CD4-positive, alpha-beta memory T cell (primary cell): ENCODE measurements around the gene RARA. TPM values are rescaled to one million over a fixed set of nuclear protein-coding genes. Genes with fewer than 3 reads are reported as not detected.

Experiments
- CTCF ChIA-PET: fragments of 350-600 bp; sonication (Branson Sonifier 250); formaldehyde crosslinking; loops from one replicate; lab custom pipeline; 2021; ENCODE audit warnings: inconsistent platforms; ENCODE audit not compliant: partially characterized antibody; lab: Charles Lee
- POLR2A ChIA-PET: fragments of 350-600 bp; sonication (Branson Sonifier 250); formaldehyde crosslinking; loops from one replicate; lab custom pipeline; 2021; ENCODE audit not compliant: partially characterized antibody; lab: Charles Lee
- DNase-seq, 5 donors: peaks; one replicate each; pipeline versions ENCODE4 v3.0.0 to v3.0.0-alpha.2; 2020 to 2022; ENCODE audit warnings: mixed read lengths in 1 of 5
- H3K27ac ChIP-seq: one replicate; pipeline ENCODE4 v1.7.0; 2013; ENCODE audit warnings: low read depth, low read length
- H3K27me3 ChIP-seq: 2 replicates; pipeline ENCODE4 v1.7.0; 2013; ENCODE audit warnings: mild to moderate bottlenecking, low read length, moderate library complexity; ENCODE audit not compliant: insufficient read depth
- H3K36me3 ChIP-seq: 2 replicates; pipeline ENCODE4 v1.7.0; 2013; ENCODE audit warnings: mild to moderate bottlenecking, low read length, moderate library complexity; ENCODE audit not compliant: insufficient read depth
- H3K4me1 ChIP-seq: 2 replicates; pipeline ENCODE4 v1.7.0; 2013; ENCODE audit warnings: mild to moderate bottlenecking, low read length, moderate library complexity; ENCODE audit not compliant: insufficient read depth
- H3K4me3 ChIP-seq, 2 donors: one replicate each; pipeline ENCODE4 v1.7.0; 2013; ENCODE audit warnings: low read length in 2 of 2, mild to moderate bottlenecking in 1 of 2
- H3K9me3 ChIP-seq, 2 donors: one replicate each; pipeline ENCODE4 v1.7.0; 2013; ENCODE audit warnings: low read length in 2 of 2, control low read depth in 1 of 2; ENCODE audit not compliant: control insufficient read depth in 1 of 2
- H3K27ac Mint-ChIP-seq, 7 donors: one replicate each; pipeline ENCODE4 v1.8.0; 2020 to 2021; ENCODE audit warnings: mixed read lengths in 7 of 7, mild to moderate bottlenecking in 6 of 7, inconsistent platforms in 3 of 7, moderate library complexity in 3 of 7
- H3K27me3 Mint-ChIP-seq, 2 donors: one replicate each; pipeline ENCODE4 v1.8.0; 2020 to 2021; ENCODE audit warnings: mixed read lengths in 2 of 2
- H3K36me3 Mint-ChIP-seq, 2 donors: one replicate each; pipeline ENCODE4 v1.8.0; 2020 to 2021; ENCODE audit warnings: mixed read lengths in 2 of 2, inconsistent platforms in 1 of 2, mild to moderate bottlenecking in 1 of 2
- H3K4me1 Mint-ChIP-seq, 4 donors: one replicate each; pipeline ENCODE4 v1.8.0; 2020 to 2021; ENCODE audit warnings: mixed read lengths in 4 of 4, mild to moderate bottlenecking in 1 of 4
- H3K4me3 Mint-ChIP-seq, 8 donors: one replicate each; pipeline ENCODE4 v1.8.0; 2020 to 2021; ENCODE audit warnings: mixed read lengths in 8 of 8, mild to moderate bottlenecking in 7 of 8, moderate library complexity in 6 of 8, inconsistent platforms in 3 of 8
- H3K9me3 Mint-ChIP-seq, 8 donors: one replicate each; pipeline ENCODE4 v1.8.0; 2020 to 2021; ENCODE audit warnings: mixed read lengths in 8 of 8, mild to moderate bottlenecking in 5 of 8, inconsistent platforms in 3 of 8, moderate library complexity in 1 of 8
- intact Hi-C: fragments of 100-400 bp; cut with micrococcal nuclease; formaldehyde crosslinking; loops from one replicate; pipeline ENCODE4 v1.15.1; 2023
- polyA plus RNA-seq, 2 donors: library from polyadenylated mRNA; unstranded; fragments of 300-500 nt; fragmentation: Illumina TruSeq; gene quantifications; one replicate each; pipeline ENCODE4 v1.2.3, GENCODE V29; 2021
- total RNA-seq, 2 experiments: library from RNA; stranded (reverse); gene quantifications; one replicate each; pipeline ENCODE4 v1.2.3, GENCODE V29; 2021

Gene RARA
- total and polyA plus RNA-seq, 4 experiments from 2014 or later: 5.1 to 54.5 (median 37.4) TPM

DNA sequence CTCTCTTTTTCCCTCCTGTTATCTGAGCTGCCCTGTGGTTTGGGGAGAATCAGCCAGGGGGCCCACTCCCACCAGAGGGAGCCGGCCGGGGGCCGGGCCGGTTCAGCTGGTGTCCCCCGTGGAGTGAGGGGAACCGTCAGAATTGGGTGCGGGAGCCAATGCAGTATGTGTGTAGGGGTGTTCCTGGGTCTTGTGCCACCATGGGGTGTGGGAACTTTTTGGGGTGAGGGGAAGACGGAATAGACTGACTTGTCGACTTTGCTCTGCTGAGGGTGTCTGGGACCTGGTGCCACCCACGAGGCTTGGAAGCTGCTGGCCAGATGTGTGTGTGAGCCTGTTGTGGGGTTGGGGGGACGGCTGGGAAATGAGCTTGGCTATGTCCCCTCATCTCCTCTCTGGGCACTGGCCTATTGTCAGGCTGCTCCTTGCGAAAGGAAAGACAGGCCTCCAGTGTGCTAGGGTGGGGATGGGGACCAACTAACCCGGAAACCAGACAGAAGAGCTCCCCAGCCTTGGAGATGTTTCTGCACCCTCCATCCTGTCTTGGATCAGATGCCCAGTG is 9.9 kb downstream of the RARA start:
- ChIA-PET POLR2A (interaction anchor here (0.9 to 37.1 kb wide), 10 partner anchors 3 to 262 kb away, joined by 3 to 1054 read pairs (median 6); partner anchors contain the start of genes RARA, TOP2A and WIPF2), CTCF (interaction anchor here (0.8 to 18.7 kb wide), 9 partner anchors 9 to 242 kb away, joined by 3 to 252 read pairs (median 7); partner anchors contain the start of gene RARA)
- Histone ChIP-seq H3K4me1 (peaks cover 82% of the 10 kb centered on the region), H3K4me3 (peak overlapping the region; percentile 80 to 91), H3K36me3 (no peaks in the 10 kb centered on the region), H3K9me3 (no peaks in the 10 kb centered on the region), H3K27me3 (no peaks in the 10 kb centered on the region), H3K27ac (peak overlapping the region; percentile 99)
- peaks cover 0 to 40% of the 10 kb centered on the region in 2 donors for H3K36me3 Mint-ChIP-seq
- peaks cover 0 to 3% (median 0%) of the 10 kb centered on the region in 8 donors for H3K9me3 Mint-ChIP-seq
- H3K4me3 Mint-ChIP-seq: peak overlapping the region; percentile 91 to 98 (median 96)
- peaks cover 50 to 95% (median 67%) of the 10 kb centered on the region in 4 donors for H3K4me1 Mint-ChIP-seq
- DNase-seq: peak in 3 of 5 donors; percentile 24 to 53 (median 45)
- intact Hi-C loops: loop anchor here (1.0 to 2.0 kb wide), 4 partner anchors 7 to 32 kb away; partner anchors contain the start of gene CDC6
- H3K27me3 Mint-ChIP-seq: peaks cover 1 to 3% of the 10 kb centered on the region in 2 donors
- peak overlapping the region; percentile 96 to 100 (median 99) for H3K27ac Mint-ChIP-seq

DNA sequence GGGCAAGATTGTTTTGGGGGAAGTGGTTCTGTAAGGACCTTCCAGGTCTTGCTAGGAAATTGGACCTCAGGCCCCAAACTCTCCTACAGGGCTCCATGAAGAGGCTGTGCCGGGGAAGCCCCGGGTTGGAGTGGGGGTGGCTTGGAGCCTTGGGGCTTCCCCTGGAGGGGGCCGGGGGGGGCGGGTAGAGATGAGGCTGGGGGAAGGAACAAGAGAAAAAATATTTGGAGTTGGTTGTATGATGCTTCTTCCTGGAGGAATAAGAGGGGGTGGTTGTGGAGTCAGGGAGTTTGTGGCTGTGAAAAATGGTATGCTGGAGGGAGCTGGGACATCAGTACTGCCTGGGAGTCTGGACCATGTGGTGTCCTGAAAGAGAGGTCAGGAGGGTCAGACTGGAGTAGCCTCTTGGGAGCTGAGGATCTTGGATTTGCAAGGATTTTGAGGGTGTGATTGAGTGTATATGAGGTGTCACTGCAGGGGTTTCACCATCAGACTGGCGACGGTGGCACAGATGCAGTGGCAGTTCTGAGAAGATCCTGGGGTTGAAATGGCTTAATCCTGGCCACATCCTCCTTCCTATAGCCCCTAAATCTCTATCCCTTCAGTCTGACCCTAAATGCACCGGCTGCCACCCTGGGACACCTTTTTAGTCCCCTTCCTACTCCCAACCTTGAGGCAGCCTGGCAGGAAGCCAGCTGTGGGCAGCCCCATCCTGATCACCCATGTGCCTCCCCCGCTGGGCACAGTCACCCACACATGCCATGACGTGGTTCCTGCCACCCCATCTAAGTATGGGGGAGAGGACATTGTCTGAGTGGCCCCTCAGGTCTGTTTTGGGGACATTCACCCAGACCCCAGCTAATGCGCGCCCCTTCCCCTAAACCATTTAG is 10.9 kb downstream of the RARA start:
- Mint-ChIP-seq H3K4me3 (peak overlapping the region; percentile 91 to 98 (median 96)), H3K36me3 (peaks cover 0 to 41% of the 10 kb centered on the region in 2 donors), H3K4me1 (peaks cover 54 to 93% (median 69%) of the 10 kb centered on the region in 4 donors), H3K9me3 (peaks cover 0 to 3% (median 0%) of the 10 kb centered on the region in 8 donors), H3K27ac (peak overlapping the region; percentile 96 to 100 (median 99)), H3K27me3 (peaks cover 1 to 3% of the 10 kb centered on the region in 2 donors)
- DNase-seq: peak; percentile 80 to 94 (median 82)
- peak overlapping the region; percentile 99 for H3K27ac ChIP-seq
- peak overlapping the region; percentile 80 to 91 for H3K4me3 ChIP-seq
- peaks cover 83% of the 10 kb centered on the region for H3K4me1 ChIP-seq
- no peaks in the 10 kb centered on the region for H3K36me3 ChIP-seq
- intact Hi-C loops: loop anchor here (2.0 to 5.0 kb wide), 3 partner anchors 33 to 548 kb away; partner anchors contain the start of gene CDC6
- CTCF ChIA-PET: interaction anchor here (0.8 to 18.7 kb wide), 11 partner anchors 8 to 241 kb away, joined by 3 to 252 read pairs (median 6); partner anchors contain the start of gene RARA
- H3K9me3 ChIP-seq: no peaks in the 10 kb centered on the region
- H3K27me3 ChIP-seq: no peaks in the 10 kb centered on the region
- POLR2A ChIA-PET: interaction anchor here (0.9 to 37.1 kb wide), 11 partner anchors 2 to 288 kb away, joined by 3 to 1054 read pairs (median 4); partner anchors contain the start of genes RARA and WIPF2

DNA sequence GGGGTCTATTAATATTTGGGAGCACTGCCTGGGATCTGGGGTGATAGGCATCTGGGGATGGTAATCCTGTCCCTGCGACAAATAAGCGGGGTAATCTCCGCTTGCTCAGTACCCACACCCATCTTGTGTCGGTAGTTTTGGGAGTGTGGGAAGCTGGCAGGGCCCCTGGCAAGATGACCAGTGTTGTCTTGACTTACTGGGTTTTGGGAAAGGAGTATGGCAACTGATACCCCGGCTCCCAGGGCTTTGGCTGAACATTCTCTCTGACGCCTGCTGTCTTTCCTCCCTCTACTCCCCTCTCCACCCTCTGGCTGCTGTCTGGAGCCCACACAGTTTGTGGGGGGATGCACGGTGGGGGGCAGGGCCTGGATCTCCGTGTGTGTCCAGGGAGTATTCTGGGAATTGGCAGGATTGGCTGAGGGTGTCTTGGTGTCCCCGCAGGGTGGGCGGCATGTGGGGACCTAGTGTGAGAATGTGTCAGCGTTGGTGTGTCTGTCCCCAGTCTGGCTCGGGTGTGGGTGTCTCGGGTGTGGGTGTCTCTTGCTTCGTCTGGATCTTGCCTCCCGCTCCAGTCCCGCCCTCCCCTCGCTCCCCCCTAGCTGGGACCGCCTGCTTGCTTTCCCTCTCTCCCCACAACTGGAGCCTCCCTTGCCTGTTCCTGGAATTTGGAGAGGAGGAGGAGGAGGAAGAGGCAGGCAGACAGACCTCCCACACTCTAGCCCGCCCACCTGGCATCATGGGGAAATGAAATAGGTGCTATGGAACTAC is 12.0 kb downstream of the RARA start:
- Histone ChIP-seq H3K9me3 (no peaks in the 10 kb centered on the region), H3K36me3 (no peaks in the 10 kb centered on the region), H3K27me3 (no peaks in the 10 kb centered on the region), H3K4me3 (peak overlapping the region; percentile 80 to 95), H3K27ac (peak overlapping the region; percentile 99), H3K4me1 (peaks cover 84% of the 10 kb centered on the region)
- Mint-ChIP-seq H3K4me3 (peak overlapping the region; percentile 91 to 98 (median 96)), H3K4me1 (peaks cover 55 to 92% (median 70%) of the 10 kb centered on the region in 4 donors), H3K9me3 (peaks cover 0 to 3% (median 0%) of the 10 kb centered on the region in 8 donors), H3K36me3 (peaks cover 0 to 43% of the 10 kb centered on the region in 2 donors), H3K27me3 (peaks cover 1 to 3% of the 10 kb centered on the region in 2 donors), H3K27ac (peak overlapping the region; percentile 96 to 100 (median 99))
- peak in 4 of 5 donors; percentile 42 to 84 (median 52) for DNase-seq
- intact Hi-C loops: loop anchor here (5.0 kb wide), 2 partner anchors 291 to 549 kb away; no protein-coding TSS in a partner anchor
- POLR2A ChIA-PET: interaction anchor here (0.6 to 37.1 kb wide), 11 partner anchors 1 to 287 kb away, joined by 3 to 1054 read pairs (median 8); partner anchors contain the start of genes NR1D1, RARA and WIPF2
- CTCF ChIA-PET: interaction anchor here (1.0 to 18.7 kb wide), 7 partner anchors 13 to 34 kb away, joined by 3 to 252 read pairs (median 5); partner anchors contain the start of gene RARA

DNA sequence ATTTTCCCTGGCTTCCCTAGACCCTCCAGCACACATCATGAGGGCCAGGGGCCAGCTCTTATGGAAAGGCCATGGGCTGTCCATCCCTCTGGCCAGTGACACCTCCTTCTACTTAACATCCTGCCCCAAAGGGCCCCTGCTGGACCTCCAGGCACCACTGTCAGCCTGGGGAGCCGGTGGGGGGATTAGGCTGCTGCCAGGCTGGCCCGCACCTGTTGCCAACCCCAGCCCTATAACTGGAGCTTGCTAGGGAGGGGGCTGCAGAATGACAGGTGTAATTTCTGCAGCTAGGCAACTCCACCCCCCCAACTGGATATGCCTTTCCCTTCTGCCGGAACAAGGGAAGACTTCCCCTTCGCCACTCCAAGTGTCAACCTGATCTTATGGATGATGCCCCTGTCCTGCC is 12.5 kb downstream of the RARA start:
- DNase-seq: peak in 1 of 5 donors; percentile 41
- H3K36me3 Mint-ChIP-seq: peaks cover 0 to 43% of the 10 kb centered on the region in 2 donors
- H3K9me3 ChIP-seq: no peaks in the 10 kb centered on the region
- peak overlapping the region; percentile 80 to 95 for H3K4me3 ChIP-seq
- H3K4me1 Mint-ChIP-seq: peaks cover 57 to 92% (median 70%) of the 10 kb centered on the region in 4 donors
- H3K27ac Mint-ChIP-seq: peak overlapping the region; percentile 96 to 100 (median 99)
- ChIA-PET CTCF (interaction anchor here (1.2 to 18.7 kb wide), 5 partner anchors 12 to 33 kb away, joined by 3 to 252 read pairs (median 13); partner anchors contain the start of gene RARA), POLR2A (interaction anchor here (0.6 to 37.1 kb wide), 13 partner anchors 10 to 1367 kb away, joined by 3 to 1054 read pairs (median 7); partner anchors contain the start of genes EIF1, NR1D1 and RARA)
- H3K36me3 ChIP-seq: no peaks in the 10 kb centered on the region
- peaks cover 0 to 3% (median 0%) of the 10 kb centered on the region in 8 donors for H3K9me3 Mint-ChIP-seq
- no peaks in the 10 kb centered on the region for H3K27me3 ChIP-seq
- peaks cover 1 to 3% of the 10 kb centered on the region in 2 donors for H3K27me3 Mint-ChIP-seq
- H3K4me3 Mint-ChIP-seq: peak overlapping the region; percentile 91 to 98 (median 96)
- H3K4me1 ChIP-seq: peaks cover 84% of the 10 kb centered on the region
- intact Hi-C loops: loop anchor here (5.0 kb wide), 2 partner anchors 291 to 549 kb away; no protein-coding TSS in a partner anchor
- H3K27ac ChIP-seq: peak overlapping the region; percentile 99

DNA sequence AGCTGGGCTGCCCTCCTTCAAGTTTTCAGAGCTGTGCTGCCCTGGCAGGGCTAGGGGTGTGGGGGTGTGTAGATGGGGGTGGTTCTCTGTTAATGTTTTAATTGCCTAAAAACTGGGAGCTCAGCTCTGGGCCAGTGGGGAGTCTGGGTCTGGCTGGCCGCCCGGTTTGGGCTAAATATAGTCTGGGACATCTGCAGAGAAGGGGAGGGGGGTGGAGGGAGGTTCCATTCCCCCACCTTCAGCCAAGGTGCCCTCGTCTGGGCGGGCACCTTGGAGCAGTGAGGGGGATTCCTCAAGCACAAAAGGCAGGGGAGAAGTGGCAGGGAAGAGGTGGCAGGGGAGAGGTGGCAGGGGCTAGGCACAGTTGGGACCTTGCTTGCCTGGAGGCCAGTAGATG is 13.0 kb downstream of the RARA start:
- Mint-ChIP-seq H3K4me3 (peak overlapping the region; percentile 91 to 98 (median 96)), H3K36me3 (peaks cover 0 to 43% of the 10 kb centered on the region in 2 donors), H3K27ac (peak overlapping the region; percentile 96 to 100 (median 99)), H3K27me3 (peaks cover 1 to 3% of the 10 kb centered on the region in 2 donors), H3K4me1 (peaks cover 58 to 95% (median 71%) of the 10 kb centered on the region in 4 donors), H3K9me3 (peaks cover 0 to 3% (median 0%) of the 10 kb centered on the region in 8 donors)
- POLR2A ChIA-PET: interaction anchor here (0.6 to 37.1 kb wide), 17 partner anchors 11 to 1367 kb away, joined by 3 to 1054 read pairs (median 4); partner anchors contain the start of genes EIF1, NR1D1, RARA and TOP2A
- Histone ChIP-seq H3K9me3 (no peaks in the 10 kb centered on the region), H3K27me3 (no peaks in the 10 kb centered on the region), H3K4me1 (peaks cover 84% of the 10 kb centered on the region), H3K4me3 (peak overlapping the region; percentile 80 to 95), H3K27ac (peak overlapping the region; percentile 99), H3K36me3 (no peaks in the 10 kb centered on the region)
- CTCF ChIA-PET: interaction anchor here (1.2 to 18.7 kb wide), 5 partner anchors 12 to 33 kb away, joined by 3 to 252 read pairs (median 13); partner anchors contain the start of gene RARA
- intact Hi-C loops: loop anchor here (5.0 kb wide), 2 partner anchors 290 to 550 kb away; no protein-coding TSS in a partner anchor
- DNase-seq: no peak
